ENCODE results near the gene CDHR3.

Gene CDHR3

GRCh38 chr7:106049139-106049752, 86.2 kb downstream of the CDHR3 start:
- DNase-seq (ENCODE audit: low spot score) = no peak

- DNase-seq (ENCODE audit: low spot score) = peak; percentile 72
Measured at GRCh38 chr7:106050002-106050745, 87.1 kb downstream of the CDHR3 start.

GRCh38 chr7:106050746-106051117, 87.7 kb downstream of the CDHR3 start:
- peak; percentile 75 for DNase-seq (ENCODE audit: low spot score)

- no peak for DNase-seq (ENCODE audit: low spot score)
Measured at GRCh38 chr7:106052681-106053080, 89.6 kb downstream of the CDHR3 start.

DNA sequence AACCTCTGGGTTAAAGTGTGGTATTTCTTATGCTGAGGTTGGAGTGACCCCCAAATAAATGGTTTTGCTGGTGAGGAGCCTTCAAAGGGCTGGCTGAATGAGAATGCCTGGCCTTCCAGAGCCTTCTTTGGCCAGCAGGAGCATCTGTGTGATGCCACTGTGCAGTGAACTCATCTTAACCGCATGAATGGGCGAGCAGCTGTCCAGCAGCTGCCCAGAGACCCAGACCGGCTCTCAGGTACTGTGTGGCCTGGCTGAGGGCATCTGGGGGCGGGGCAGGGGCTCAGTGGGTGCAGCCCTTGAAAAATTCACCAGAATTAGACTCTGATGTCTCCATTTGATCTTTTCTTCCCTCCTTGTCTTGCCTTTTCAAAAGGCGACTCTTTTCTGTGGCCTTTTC, 90.0 kb downstream of the CDHR3 start:
- DNase-seq (ENCODE audit: low spot score) = no peak

- no peak for DNase-seq (ENCODE audit: low spot score)
Measured at GRCh38 chr7:106054156-106054910, 91.3 kb downstream of the CDHR3 start.

- DNase-seq (ENCODE audit: low spot score) = no peak
Measured at GRCh38 chr7:106054971-106055532, 92.0 kb downstream of the CDHR3 start.

GRCh38 chr7:106056513-106057203, 93.6 kb downstream of the CDHR3 start:
- DNase-seq (ENCODE audit: low spot score) = peak; percentile 84

DNA sequence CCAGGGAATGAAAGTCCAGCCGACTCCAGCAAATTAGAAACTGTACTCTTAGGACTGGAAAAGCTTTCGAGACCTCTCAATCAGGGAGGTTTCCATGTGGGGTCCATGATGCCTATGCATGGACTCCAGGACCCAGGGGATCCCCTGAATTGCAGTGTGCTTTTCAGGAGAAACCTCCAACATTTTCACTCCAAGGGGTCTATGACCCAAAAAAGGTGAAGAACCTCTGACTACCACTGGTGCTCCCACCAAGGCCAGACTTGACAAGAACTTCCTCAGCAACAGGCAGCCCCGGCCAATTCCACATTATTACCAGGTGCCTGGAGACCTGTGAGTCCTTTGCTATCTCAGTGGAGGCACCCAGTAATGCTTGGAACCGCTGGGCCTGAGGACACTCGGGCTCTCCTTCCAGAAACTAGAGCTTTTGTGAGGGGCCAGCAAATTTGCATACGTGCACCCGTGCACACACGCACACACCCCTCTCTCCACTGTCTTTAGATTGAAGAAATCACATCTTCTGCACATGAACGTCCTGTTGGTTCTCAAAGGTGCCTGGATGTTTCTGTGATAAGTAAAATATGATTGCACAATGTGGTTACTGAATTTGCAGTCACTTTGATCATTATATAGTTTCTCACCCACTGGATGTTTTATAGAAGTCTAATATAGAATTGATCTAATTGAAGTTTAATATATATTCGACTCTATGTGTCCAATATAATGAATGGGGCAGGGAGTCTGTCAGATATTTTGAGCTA, 94.3 kb downstream of the CDHR3 start:
- no peak for DNase-seq (ENCODE audit: low spot score)

GRCh38 chr7:106057962-106058927, 95.2 kb downstream of the CDHR3 start:
- no peak for DNase-seq (ENCODE audit: low spot score)

DNA sequence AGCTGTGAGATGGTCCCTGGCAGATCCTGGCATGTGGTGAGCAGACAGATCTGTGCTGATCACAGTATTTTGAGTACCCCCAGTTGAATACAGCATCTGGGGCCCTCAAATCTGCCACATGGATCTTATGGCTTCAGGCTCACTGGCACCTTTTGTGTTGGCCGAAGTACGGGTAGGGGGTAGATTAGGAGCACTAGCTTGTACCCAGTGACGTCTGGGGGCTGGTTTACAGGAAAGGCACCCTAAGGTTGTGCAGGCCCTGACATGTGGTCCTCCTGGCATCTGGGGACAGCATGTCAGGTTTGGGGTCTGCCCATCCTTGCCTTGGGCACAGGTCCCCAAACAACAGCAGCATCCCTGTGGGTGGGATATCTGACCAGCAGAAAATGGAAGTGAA, 95.9 kb downstream of the CDHR3 start:
- no peak for DNase-seq (ENCODE audit: low spot score)

DNA sequence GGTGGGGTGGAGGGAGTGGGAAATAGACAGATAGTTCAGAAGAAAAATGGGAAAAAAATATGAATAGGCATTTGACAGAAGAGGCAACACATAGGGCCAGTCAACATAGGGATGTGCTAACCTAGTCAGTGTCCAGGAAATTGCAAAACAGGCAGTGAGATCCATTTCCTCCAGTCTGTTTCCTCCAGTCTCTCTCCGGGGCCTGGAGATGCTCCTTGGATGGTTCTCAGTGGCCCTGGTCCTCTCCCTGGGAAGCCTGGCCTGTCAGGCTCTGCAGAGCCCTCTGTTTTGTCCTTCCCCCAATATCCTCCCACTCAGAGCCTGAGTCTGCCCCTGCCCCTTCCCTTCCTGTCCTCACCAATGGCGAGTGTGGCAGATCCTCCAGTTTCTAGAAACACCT, 96.5 kb downstream of the CDHR3 start:
- no peak for DNase-seq (ENCODE audit: low spot score)

DNA sequence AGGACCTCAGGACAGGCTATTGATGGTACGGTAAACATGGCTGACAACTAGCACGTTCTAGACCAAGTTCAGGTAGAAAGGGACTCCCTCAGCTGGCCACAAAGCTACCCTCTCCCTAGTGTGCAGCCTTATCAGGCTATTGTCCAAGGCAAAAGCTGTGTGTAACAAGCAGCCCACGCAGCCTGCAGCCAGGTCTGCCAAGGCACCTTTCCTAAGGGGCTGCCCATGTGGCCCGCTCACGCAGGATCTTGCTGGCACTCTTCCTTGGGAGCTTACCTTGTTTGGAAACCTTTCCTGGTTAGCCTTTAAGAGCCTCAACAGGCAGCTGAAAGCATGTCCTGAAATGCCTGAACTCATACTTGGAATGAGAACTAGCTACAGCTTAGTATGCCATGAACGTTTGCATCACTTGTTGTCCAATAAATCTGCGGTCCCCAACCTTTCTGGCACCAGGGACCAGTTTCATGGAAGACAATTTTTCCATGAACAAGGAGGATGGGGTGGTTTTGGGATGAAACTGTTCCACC, 97.4 kb downstream of the CDHR3 start:
- DNase-seq (ENCODE audit: low spot score) = no peak

DNA sequence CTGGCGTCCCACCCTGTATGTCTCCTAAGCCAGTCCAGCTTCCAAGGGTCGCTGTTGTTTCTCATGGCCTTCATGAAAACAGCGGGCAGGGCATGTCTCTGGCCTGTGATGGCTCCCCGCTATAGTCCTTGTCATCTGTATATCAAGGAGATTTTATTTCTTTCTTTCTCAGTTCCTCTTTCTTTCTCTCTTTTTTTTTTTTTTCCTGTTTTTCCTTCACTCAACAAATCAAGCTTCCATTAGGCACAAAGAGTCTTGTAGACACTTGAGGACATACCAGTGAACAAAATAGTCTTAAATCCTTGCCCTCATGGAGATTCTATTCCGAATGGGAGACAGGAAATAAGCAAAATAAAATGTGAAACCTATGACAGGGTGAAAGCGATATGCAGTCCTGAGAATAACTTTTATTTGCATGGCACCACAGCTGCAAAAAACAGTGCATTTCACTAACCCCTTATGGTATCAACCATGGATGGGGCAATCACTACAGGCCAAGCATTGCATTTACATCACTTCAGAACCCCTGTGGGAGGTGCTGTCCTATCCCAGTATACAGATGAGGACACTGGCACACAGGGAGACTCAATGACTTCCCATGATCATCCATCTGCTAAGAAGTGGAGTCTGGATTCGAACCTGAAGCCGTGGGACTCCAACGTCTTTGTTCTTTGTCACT, 98.4 kb downstream of the CDHR3 start:
- no peak for DNase-seq (ENCODE audit: low spot score)

DNA sequence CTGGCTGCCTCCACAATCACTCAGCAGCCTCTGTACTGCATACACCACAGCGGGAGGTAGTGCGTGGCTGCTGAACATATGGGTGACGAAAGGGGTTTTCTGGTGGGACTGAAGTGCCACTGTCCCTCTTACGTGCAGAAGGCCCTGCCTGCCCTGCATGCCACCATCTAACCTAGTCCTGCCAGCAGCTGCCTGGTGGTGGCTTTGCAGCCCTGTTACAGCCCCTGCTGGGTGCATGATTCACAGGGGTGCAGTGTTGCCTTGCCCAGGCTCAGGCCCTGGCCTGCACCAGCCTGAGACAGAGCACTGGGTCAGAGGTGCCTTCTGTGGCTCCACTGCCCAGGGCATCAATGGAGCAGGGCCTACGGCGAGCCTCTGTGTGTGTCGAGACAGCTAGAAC, 98.9 kb downstream of the CDHR3 start:
- DNase-seq (ENCODE audit: low spot score) = no peak

DNA sequence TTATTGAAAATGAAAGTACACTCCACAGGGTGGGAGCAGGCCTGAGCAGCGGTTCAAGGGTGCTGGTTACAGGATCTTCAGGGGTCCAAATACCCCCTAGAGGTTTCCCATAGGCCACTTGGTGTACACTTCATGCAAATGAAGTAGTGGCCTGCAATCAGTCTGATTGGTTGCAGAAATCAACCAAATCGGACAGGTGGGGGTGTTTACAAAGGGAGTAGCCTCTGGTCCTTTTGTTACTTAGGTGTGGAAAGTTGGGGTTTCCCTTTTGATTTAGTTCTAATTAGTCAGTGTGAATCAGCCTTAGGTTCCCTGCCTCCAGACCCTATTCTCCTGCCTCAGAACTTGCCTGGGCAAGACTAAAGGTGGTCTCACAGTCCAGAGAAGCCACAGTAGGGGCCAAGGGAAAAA, 99.5 kb downstream of the CDHR3 start:
- no peak for DNase-seq (ENCODE audit: low spot score)

GRCh38 chr7:106063024-106063423, 100.0 kb downstream of the CDHR3 start:
- DNase-seq (ENCODE audit: low spot score) = no peak

DNA sequence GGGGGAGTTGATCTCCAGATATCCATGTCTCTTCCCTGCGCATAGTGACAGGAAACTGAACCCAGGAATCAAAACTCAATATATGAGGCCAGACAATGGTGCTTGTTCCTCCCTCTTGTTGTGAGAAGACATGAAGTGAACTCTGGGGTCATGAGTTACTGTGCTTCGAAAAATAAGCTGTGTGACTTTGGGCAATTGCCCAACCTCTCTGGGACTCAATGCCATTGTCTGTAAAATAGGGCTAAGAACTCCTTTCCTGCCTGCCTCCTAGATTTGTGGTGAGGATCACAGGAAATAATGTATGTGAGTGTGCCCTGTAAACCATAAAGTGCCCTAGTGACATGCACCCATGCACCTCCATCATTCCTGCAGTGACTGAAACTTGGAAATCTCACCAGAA, 100.6 kb downstream of the CDHR3 start:
- no peak for DNase-seq (ENCODE audit: low spot score)

DNA sequence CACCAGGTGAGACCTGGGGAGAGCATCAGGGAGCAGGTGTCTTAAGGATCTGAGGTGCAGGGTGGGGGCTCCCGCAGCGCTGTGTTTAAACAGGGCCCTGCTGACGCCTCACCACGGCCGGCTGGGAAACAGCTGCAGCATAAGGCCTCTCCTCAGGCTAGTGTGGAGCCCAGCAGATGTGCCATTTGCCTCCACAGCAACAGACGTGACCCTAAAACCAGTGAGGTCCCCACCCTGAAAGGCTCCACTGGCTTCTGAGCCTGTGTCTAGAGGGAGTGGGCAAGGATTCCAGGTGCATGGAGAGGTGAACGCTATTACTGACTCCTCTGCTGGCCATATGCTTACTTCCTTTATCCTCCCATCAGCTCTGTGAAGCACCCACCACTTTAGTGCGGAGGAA, 101.3 kb downstream of the CDHR3 start:
- DNase-seq (ENCODE audit: low spot score) = no peak
